Prostate gland (tissue), 2 donors: ENCODE measurements around the gene ASAP3. TPM values are rescaled to one million over a fixed set of nuclear protein-coding genes. Genes with fewer than 3 reads are reported as not detected.

Experiments
- DNase-seq: peaks from one replicate; pipeline ENCODE4 v3.0.0-alpha.2; 2019; ENCODE audit warnings: low spot score
- H3K27ac ChIP-seq, 2 donors: fragments of 200-600 bp; sonication (generic); 2 replicates each; pipeline ENCODE4 v1.5.1; 2017 to 2019
- H3K27me3 ChIP-seq: fragments of 200-600 bp; sonication (generic); replicated peaks from 2 replicates; pipeline ENCODE4 v1.5.1; 2019; ENCODE audit not compliant: insufficient read depth
- H3K36me3 ChIP-seq, 2 donors: fragments of 200-600 bp; sonication (generic); 1 replicate in 1 of 2; 2 replicates in 1 of 2; pipeline versions ENCODE4 v1.5.1 to v1.8.1; 2017 to 2019
- H3K4me1 ChIP-seq: fragments of 200-600 bp; sonication (generic); replicated peaks from 2 replicates; pipeline ENCODE4 v1.5.1; 2019
- H3K4me3 ChIP-seq, 2 donors: fragments of 200-600 bp; sonication (generic); 2 replicates each; pipeline ENCODE4 v1.5.1; 2017 to 2019
- H3K9me3 ChIP-seq: fragments of 200-600 bp; sonication (generic); 2 replicates; pipeline ENCODE4 v1.5.1; 2017
- POLR2A ChIP-seq: fragments of 450-650 bp; IDR thresholded peaks from one replicate; pipeline ENCODE4 v1.6.1; 2016; ENCODE audit warnings: antibody characterized with exemption, mild to moderate bottlenecking
- POLR2AphosphoS5 ChIP-seq: sonication (generic); formaldehyde crosslinking; IDR thresholded peaks from one replicate; pipeline ENCODE4 v1.6.1; 2017; ENCODE audit warnings: antibody characterized with exemption
- WGBS: methylation state at CpG from one replicate; pipeline ENCODE4 v1.1.5; 2018; 5-methylcytosine and 5-hydroxymethylcytosine counted together
- intact Hi-C: fragments of 100-400 bp; cut with DNase I; formaldehyde crosslinking; loops from one replicate; pipeline ENCODE4 v1.14.2; 2022
- total RNA-seq, 2 donors: library from RNA; depleted of rRNA; stranded (reverse); fragments of >200 nt; gene quantifications; one replicate each; pipeline ENCODE4 v1.1.0, GENCODE V29; 2016
- TF ChIP-seq, protein P1 (sequence below), 4 experiments: fragments of 200-600 bp in 2 of 4; fragments of 450-650 bp in 2 of 4; sonication (generic) in 2 of 4; IDR thresholded peaks; 1 replicate in 3 of 4; 2 replicates in 1 of 4; pipeline ENCODE4 v1.5.1; 2016 to 2019; ENCODE audit warnings: antibody characterized with exemption in 4 of 4, mild to moderate bottlenecking in 2 of 4, moderate library complexity in 2 of 4

The ASAP3 gene
- total RNA-seq, 2 donors from 2014 or later: 76.5 to 83.1 TPM

DNA sequence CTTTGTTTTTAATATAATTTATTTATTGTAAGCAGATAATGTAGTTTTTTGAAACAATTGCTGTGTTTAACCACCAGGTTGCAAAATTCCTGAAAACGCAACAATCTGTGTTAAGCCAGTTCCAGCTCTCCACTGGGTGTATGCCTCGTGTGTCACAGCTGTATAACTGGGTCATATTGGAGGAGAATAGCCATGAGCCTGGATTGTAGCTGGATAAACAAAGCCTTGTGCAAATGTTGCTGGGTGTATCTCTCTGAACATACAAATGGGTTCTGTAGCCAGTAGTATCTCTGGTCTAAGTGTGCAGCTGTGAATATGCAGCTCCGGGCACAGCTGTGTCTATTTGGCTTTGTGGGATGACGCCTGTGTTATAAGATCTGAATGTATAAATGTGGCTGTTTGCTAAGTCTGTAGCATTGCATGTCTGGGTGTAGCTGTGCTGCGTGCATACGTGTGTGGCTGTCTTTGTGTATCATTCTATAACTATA is 62.2 kb downstream of the ASAP3 start:
- TF ChIP-seq, protein P1, sequence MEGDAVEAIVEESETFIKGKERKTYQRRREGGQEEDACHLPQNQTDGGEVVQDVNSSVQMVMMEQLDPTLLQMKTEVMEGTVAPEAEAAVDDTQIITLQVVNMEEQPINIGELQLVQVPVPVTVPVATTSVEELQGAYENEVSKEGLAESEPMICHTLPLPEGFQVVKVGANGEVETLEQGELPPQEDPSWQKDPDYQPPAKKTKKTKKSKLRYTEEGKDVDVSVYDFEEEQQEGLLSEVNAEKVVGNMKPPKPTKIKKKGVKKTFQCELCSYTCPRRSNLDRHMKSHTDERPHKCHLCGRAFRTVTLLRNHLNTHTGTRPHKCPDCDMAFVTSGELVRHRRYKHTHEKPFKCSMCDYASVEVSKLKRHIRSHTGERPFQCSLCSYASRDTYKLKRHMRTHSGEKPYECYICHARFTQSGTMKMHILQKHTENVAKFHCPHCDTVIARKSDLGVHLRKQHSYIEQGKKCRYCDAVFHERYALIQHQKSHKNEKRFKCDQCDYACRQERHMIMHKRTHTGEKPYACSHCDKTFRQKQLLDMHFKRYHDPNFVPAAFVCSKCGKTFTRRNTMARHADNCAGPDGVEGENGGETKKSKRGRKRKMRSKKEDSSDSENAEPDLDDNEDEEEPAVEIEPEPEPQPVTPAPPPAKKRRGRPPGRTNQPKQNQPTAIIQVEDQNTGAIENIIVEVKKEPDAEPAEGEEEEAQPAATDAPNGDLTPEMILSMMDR (IDR thresholded peaks at IDR 0.05): no peak
- no peak for TF ChIP-seq POLR2A
- no peak for TF ChIP-seq POLR2AphosphoS5
- intact Hi-C loops: loop anchor here (5.0 kb wide), 1 partner anchor 61 kb away; the partner anchor contains the start of gene ASAP3
- H3K9me3 ChIP-seq: no peaks in the 10 kb centered on the region
- 34% methylated on average over 6 of the region's 6 CpGs for WGBS
- H3K36me3 ChIP-seq: no peaks in the 10 kb centered on the region
- H3K4me1 ChIP-seq: peaks cover 6% of the 10 kb centered on the region
- H3K27ac ChIP-seq: peak overlapping the region; percentile 84 to 88
- no peaks in the 10 kb centered on the region for H3K27me3 ChIP-seq
- no peak overlapping the region for H3K4me3 ChIP-seq
- DNase-seq: no peak

DNA sequence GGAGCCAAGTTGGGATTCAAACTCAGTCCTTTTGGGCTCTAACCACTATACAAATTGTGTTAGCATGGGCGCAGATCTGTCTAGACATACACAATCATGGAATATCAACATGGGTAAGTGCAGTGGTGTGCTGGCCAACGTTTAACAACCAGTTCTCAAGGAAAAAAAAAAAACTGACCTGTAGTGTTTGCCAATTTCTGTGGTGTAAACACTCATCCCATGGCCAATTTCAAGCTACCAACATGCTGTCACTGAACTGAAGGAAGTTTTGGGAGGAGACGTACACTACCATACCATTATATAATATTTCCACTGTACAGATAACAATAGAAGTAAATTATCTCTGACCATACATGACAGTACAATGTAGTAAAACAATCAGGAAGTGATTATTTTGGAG is 62.6 kb downstream of the ASAP3 start:
- 65% methylated on average over 3 of the region's 3 CpGs for WGBS
- Histone ChIP-seq H3K36me3 (no peaks in the 10 kb centered on the region), H3K9me3 (no peaks in the 10 kb centered on the region), H3K4me3 (no peak overlapping the region), H3K4me1 (peaks cover 6% of the 10 kb centered on the region), H3K27me3 (no peaks in the 10 kb centered on the region), H3K27ac (peak overlapping the region in 1 of 2 donors; percentile 88)
- no peak for TF ChIP-seq POLR2AphosphoS5
- TF ChIP-seq POLR2A: no peak
- TF ChIP-seq, protein P1 (IDR thresholded peaks at IDR 0.05): no peak
- intact Hi-C loops: loop anchor here (5.0 kb wide), 1 partner anchor 61 kb away; the partner anchor contains the start of gene ASAP3
- no peak for DNase-seq

GRCh38 chr1:23420778-23421177 is 63.2 kb downstream of the ASAP3 start:
- DNase-seq: no peak
- Histone ChIP-seq H3K9me3 (no peaks in the 10 kb centered on the region), H3K4me3 (no peak overlapping the region), H3K36me3 (no peaks in the 10 kb centered on the region), H3K27ac (no peak overlapping the region), H3K4me1 (peaks cover 6% of the 10 kb centered on the region), H3K27me3 (no peaks in the 10 kb centered on the region)
- WGBS: 98% methylated on average over 3 of the region's 3 CpGs
- intact Hi-C loops: loop anchor here (5.0 kb wide), 1 partner anchor 62 kb away; the partner anchor contains the start of gene ASAP3
- TF ChIP-seq POLR2A (no peak), POLR2AphosphoS5 (no peak)
- TF ChIP-seq, protein P1 (IDR thresholded peaks at IDR 0.05): no peak

GRCh38 chr1:23419180-23419579 is 64.8 kb downstream of the ASAP3 start:
- Histone ChIP-seq H3K4me1 (peaks cover 6% of the 10 kb centered on the region), H3K27me3 (no peaks in the 10 kb centered on the region), H3K36me3 (no peaks in the 10 kb centered on the region), H3K27ac (no peak overlapping the region), H3K4me3 (no peak overlapping the region), H3K9me3 (no peaks in the 10 kb centered on the region)
- TF ChIP-seq, protein P1 (IDR thresholded peaks at IDR 0.05): no peak
- no peak for TF ChIP-seq POLR2A
- TF ChIP-seq POLR2AphosphoS5: no peak
- 83% methylated on average over 6 of the region's 6 CpGs for WGBS
- intact Hi-C loops: no loop called here
- no peak for DNase-seq

DNA sequence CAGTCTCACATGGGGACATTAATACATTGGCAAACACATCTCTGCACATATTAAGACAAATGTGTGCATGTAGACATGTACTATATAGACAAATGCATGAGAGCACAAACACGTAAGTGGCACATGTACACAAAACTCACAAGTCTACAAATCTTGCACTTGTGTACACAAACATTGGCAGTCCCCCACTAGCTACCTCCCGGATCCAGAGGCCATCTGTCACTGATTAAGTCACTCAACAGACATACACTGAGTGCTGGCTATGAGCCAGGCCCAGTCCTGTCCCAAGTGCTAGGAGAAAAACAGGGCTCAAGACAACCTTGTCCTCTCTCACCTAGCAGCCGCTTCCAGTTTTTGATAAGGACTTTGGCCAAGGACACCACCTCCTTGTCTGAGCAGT is 66.4 kb downstream of the ASAP3 start:
- Histone ChIP-seq H3K4me1 (peaks cover 2% of the 10 kb centered on the region), H3K36me3 (no peaks in the 10 kb centered on the region), H3K27me3 (no peaks in the 10 kb centered on the region), H3K27ac (peak overlapping the region in 1 of 2 donors; percentile 30), H3K4me3 (no peak overlapping the region), H3K9me3 (no peaks in the 10 kb centered on the region)
- intact Hi-C loops: no loop called here
- TF ChIP-seq, protein P1 (IDR thresholded peaks at IDR 0.05): no peak
- 57% methylated on average over 3 of the region's 3 CpGs for WGBS
- no peak for DNase-seq
